HEK293T (cell line): ENCODE data around the gene NCF2.

ENCODE experiments used
- BHLHE40 ChIP-seq: fragments of 450-650 bp; IDR thresholded peaks from 2 replicates; pipeline ENCODE4 v1.6.1; 2016; ENCODE audit warnings: mild to moderate bottlenecking, moderate library complexity, borderline replicate concordance
- FOXA1 ChIP-seq: fragments of 450-650 bp; IDR thresholded peaks from 2 replicates; pipeline ENCODE4 v1.6.1; 2016; ENCODE audit warnings: mild to moderate bottlenecking
- FOXM1 ChIP-seq: fragments of 450-650 bp; IDR thresholded peaks from 2 replicates; pipeline ENCODE4 v1.6.1; 2017; ENCODE audit warnings: mild to moderate bottlenecking, borderline replicate concordance
- LEF1 ChIP-seq: fragments of 450-650 bp; IDR thresholded peaks from 2 replicates; pipeline ENCODE4 v1.6.1; 2017; ENCODE audit warnings: mild to moderate bottlenecking, borderline replicate concordance
- NFRKB ChIP-seq: fragments of 450-650 bp; IDR thresholded peaks from 2 replicates; pipeline ENCODE4 v1.6.1; 2016; ENCODE audit warnings: mild to moderate bottlenecking, moderate library complexity
- SP1 ChIP-seq: fragments of 450-650 bp; IDR thresholded peaks from 2 replicates; pipeline ENCODE4 v1.6.1; 2017
- SUZ12 ChIP-seq: fragments of 450-650 bp; IDR thresholded peaks from 2 replicates; pipeline ENCODE4 v1.6.1; 2016; ENCODE audit warnings: mild to moderate bottlenecking
- TF ChIP-seq, protein P1 (sequence below): fragments of 450-650 bp; IDR thresholded peaks from 2 replicates; pipeline ENCODE4 v1.6.1; 2016

DNA sequence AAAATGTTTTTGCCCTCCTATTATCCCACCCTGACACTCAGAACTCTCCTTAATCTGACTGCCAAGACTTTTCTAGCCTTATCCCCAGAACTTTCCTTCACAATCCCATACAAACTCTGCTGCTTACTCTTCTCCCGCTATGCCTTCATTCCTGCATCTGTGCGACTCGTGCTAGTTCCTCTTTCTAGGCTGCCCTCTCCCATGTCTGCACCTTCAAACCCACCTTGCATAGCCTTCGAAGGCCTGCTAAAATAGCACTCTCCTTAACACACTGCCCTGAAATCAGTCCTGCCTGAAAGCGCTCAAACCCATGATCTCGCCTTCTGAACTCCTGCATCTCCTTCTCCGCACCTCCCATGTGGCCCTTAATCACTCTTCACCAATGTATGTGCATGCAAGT lies 2.5 kb upstream of the NCF2 start:
- TF ChIP-seq FOXA1 = no peak
- TF ChIP-seq, protein P1, sequence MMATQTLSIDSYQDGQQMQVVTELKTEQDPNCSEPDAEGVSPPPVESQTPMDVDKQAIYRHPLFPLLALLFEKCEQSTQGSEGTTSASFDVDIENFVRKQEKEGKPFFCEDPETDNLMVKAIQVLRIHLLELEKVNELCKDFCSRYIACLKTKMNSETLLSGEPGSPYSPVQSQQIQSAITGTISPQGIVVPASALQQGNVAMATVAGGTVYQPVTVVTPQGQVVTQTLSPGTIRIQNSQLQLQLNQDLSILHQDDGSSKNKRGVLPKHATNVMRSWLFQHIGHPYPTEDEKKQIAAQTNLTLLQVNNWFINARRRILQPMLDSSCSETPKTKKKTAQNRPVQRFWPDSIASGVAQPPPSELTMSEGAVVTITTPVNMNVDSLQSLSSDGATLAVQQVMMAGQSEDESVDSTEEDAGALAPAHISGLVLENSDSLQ = no peak
- no peak for TF ChIP-seq SUZ12
- no peak for TF ChIP-seq NFRKB
- no peak for TF ChIP-seq SP1
- no peak for TF ChIP-seq FOXM1
- TF ChIP-seq BHLHE40 = no peak
- TF ChIP-seq LEF1 = no peak
